Germinal center (tissue), 1 donor: ENCODE data around the gene FHOD3.
"Not testable (repeated sequence)": the region's sequence is repeated elsewhere in the genome, so short reads cannot be mapped to it uniquely, and the experiment has no call there.

Experiments
- DNase-seq: peaks from one replicate; pipeline ENCODE4 v3.0.0; 2012; ENCODE audit warnings: mixed read lengths, low spot score

The FHOD3 gene

GRCh38 chr18:36756242-36756641 lies 458.7 kb downstream of the FHOD3 start:
- no peak for DNase-seq

GRCh38 chr18:36757081-36757480 lies 459.6 kb downstream of the FHOD3 start:
- peak; percentile 30 for DNase-seq

- DNase-seq = no peak
Observed at GRCh38 chr18:36757991-36758390, 460.5 kb downstream of the FHOD3 start.

- DNase-seq = no peak
Observed at GRCh38 chr18:36758623-36759022, 461.1 kb downstream of the FHOD3 start.

- no peak for DNase-seq
Observed at GRCh38 chr18:36759167-36759776, 461.8 kb downstream of the FHOD3 start.

GRCh38 chr18:36760598-36760997 lies 463.1 kb downstream of the FHOD3 start:
- DNase-seq = no peak

GRCh38 chr18:36761186-36761698 lies 463.7 kb downstream of the FHOD3 start:
- no peak for DNase-seq

GRCh38 chr18:36762074-36762473 lies 464.6 kb downstream of the FHOD3 start:
- DNase-seq = no peak

- not testable (repeated sequence) for DNase-seq
Observed at GRCh38 chr18:36762965-36763364, 465.5 kb downstream of the FHOD3 start.

- no peak for DNase-seq
Observed at GRCh38 chr18:36766836-36767235, 469.3 kb downstream of the FHOD3 start.

- no peak for DNase-seq
Observed at GRCh38 chr18:36769172-36769571, 471.7 kb downstream of the FHOD3 start.

GRCh38 chr18:36769611-36770314 lies 472.2 kb downstream of the FHOD3 start:
- peak; percentile 52 for DNase-seq

- no peak for DNase-seq
Observed at GRCh38 chr18:36770315-36770946, 472.9 kb downstream of the FHOD3 start.

GRCh38 chr18:36771245-36771644 lies 473.7 kb downstream of the FHOD3 start:
- DNase-seq = no peak

GRCh38 chr18:36772241-36772723 lies 474.8 kb downstream of the FHOD3 start:
- no peak for DNase-seq

GRCh38 chr18:36775396-36775795 lies 477.9 kb downstream of the FHOD3 start:
- no peak for DNase-seq

- DNase-seq = no peak
Observed at GRCh38 chr18:36776650-36777049, 479.1 kb downstream of the FHOD3 start.

- no peak for DNase-seq
Observed at GRCh38 chr18:36777566-36777965, 480.1 kb downstream of the FHOD3 start.

GRCh38 chr18:36780748-36781147 lies 483.2 kb downstream of the FHOD3 start:
- DNase-seq = no peak

- no peak for DNase-seq
Observed at GRCh38 chr18:36782710-36783109, 485.2 kb downstream of the FHOD3 start.

GRCh38 chr18:36783792-36784191 lies 486.3 kb downstream of the FHOD3 start:
- DNase-seq = no peak

- no peak for DNase-seq
Observed at GRCh38 chr18:36786686-36787085, 489.2 kb downstream of the FHOD3 start.
